COLO668 (cell line): ENCODE data around the gene INHA.

ENCODE experiments used
- DNase-seq: peaks from one replicate; lab custom pipeline; 2025; ENCODE audit not compliant: unreplicated experiment; lab: John Stamatoyannopoulos, UW

Gene INHA

GRCh38 chr2:219573166-219573565, 1.1 kb downstream of the INHA start:
- DNase-seq, result no peak

GRCh38 chr2:219574484-219575311, 2.6 kb downstream of the INHA start:
- peak; percentile 22 for DNase-seq

- no peak for DNase-seq
Measured at GRCh38 chr2:219575566-219576504, 3.7 kb downstream of the INHA start.

GRCh38 chr2:219576505-219577388, 4.6 kb downstream of the INHA start:
- DNase-seq, result peak; percentile 73

- no peak for DNase-seq
Measured at GRCh38 chr2:219578811-219579613, 6.9 kb downstream of the INHA start.

GRCh38 chr2:219581346-219581745, 9.2 kb downstream of the INHA start:
- DNase-seq, result no peak

- DNase-seq, result no peak
Measured at GRCh38 chr2:219591091-219591490, 19.0 kb downstream of the INHA start.

GRCh38 chr2:219592736-219593135, 20.6 kb downstream of the INHA start:
- no peak for DNase-seq

GRCh38 chr2:219593154-219593553, 21.0 kb downstream of the INHA start:
- no peak for DNase-seq

- no peak for DNase-seq
Measured at GRCh38 chr2:219595256-219595655, 23.1 kb downstream of the INHA start.

GRCh38 chr2:219596954-219597551, 24.9 kb downstream of the INHA start:
- DNase-seq, result no peak

- DNase-seq, result peak; percentile 97
Measured at GRCh38 chr2:219597552-219598307, 25.6 kb downstream of the INHA start, which contains the start of gene STK11IP. STK11IP (plus strand) TSS chr2:219597857; CDS start chr2:219598120, 263 bp downstream.

- peak; percentile 10 for DNase-seq
Measured at GRCh38 chr2:219598308-219599078, 26.4 kb downstream of the INHA start.

- no peak for DNase-seq
Measured at GRCh38 chr2:219603771-219604170, 31.7 kb downstream of the INHA start.

GRCh38 chr2:219605607-219605954, 33.5 kb downstream of the INHA start:
- DNase-seq, result no peak

- DNase-seq, result no peak
Measured at GRCh38 chr2:219607931-219608330, 35.8 kb downstream of the INHA start.

GRCh38 chr2:219608399-219608964, 36.4 kb downstream of the INHA start:
- no peak for DNase-seq
